Keratinocyte (primary cell): ENCODE results near the gene CHAF1A. TPM values are rescaled to one million over a fixed set of nuclear protein-coding genes. Genes with fewer than 3 reads are reported as not detected.

Source experiments
- DNase-seq: peaks from one replicate; pipeline ENCODE4 v3.0.0-alpha.2; 2011; ENCODE audit warnings: low read depth, missing footprints, low spot score
- FAIRE-seq: peaks from 2 replicates; lab custom pipeline; 2011; peaks lifted over from hg19 to GRCh38; lab: Jason Lieb, UNC
- H2AFZ ChIP-seq: 2 replicates; pipeline ENCODE4 v1.6.0; 2012; ENCODE audit warnings: low read length, control low read depth, inconsistent platforms; ENCODE audit not compliant: control insufficient read depth
- H3K27ac ChIP-seq: 2 replicates; pipeline ENCODE4 v1.5.1; 2011; ENCODE audit warnings: low read length; ENCODE audit not compliant: control insufficient read depth, insufficient read depth
- H3K27me3 ChIP-seq: 3 replicates; pipeline ENCODE4 v1.6.0; 2011; ENCODE audit warnings: low read length; ENCODE audit not compliant: control insufficient read depth, insufficient read depth; ENCODE audit errors: extremely low read depth
- H3K36me3 ChIP-seq, 2 experiments: 2 replicates in 1 of 2; 3 replicates in 1 of 2; pipeline ENCODE4 v1.5.1; 2011; ENCODE audit warnings: low read length in 2 of 2, mild to moderate bottlenecking in 1 of 2; ENCODE audit not compliant: control insufficient read depth in 2 of 2, insufficient read depth in 2 of 2; ENCODE audit errors: extremely low read depth in 1 of 2
- H3K4me1 ChIP-seq: 3 replicates; pipeline ENCODE4 v1.5.1; 2011; ENCODE audit warnings: low read length; ENCODE audit not compliant: control insufficient read depth, insufficient read depth; ENCODE audit errors: extremely low read depth
- H3K4me2 ChIP-seq: 3 replicates; pipeline ENCODE4 v1.6.0; 2011; ENCODE audit warnings: low read depth, low read length; ENCODE audit not compliant: control insufficient read depth, insufficient read depth; ENCODE audit errors: extremely low read depth
- H3K4me3 ChIP-seq, 3 experiments: fragments of 200-600 bp in 1 of 3; sonication (generic) in 1 of 3; 2 replicates in 2 of 3; 3 replicates in 1 of 3; pipeline ENCODE4 v1.5.1; 2011 to 2016; ENCODE audit warnings: low read length in 3 of 3, mild to moderate bottlenecking in 3 of 3, control low read depth in 2 of 3, inconsistent platforms in 1 of 3, low read depth in 1 of 3, mixed read lengths in 1 of 3, mixed run types in 1 of 3, moderate library complexity in 1 of 3; ENCODE audit not compliant: control insufficient read depth in 2 of 3, insufficient read depth in 2 of 3; ENCODE audit errors: extremely low read depth in 1 of 3
- H3K79me2 ChIP-seq: 2 replicates; pipeline ENCODE4 v1.6.0; 2012; ENCODE audit warnings: low read length; ENCODE audit not compliant: control insufficient read depth, insufficient read depth
- H3K9ac ChIP-seq: 3 replicates; pipeline ENCODE4 v1.6.0; 2011; ENCODE audit warnings: low read length; ENCODE audit not compliant: control insufficient read depth, insufficient read depth; ENCODE audit errors: extremely low read depth
- H3K9me1 ChIP-seq: 3 replicates; pipeline ENCODE4 v1.6.0; 2011; ENCODE audit warnings: low read length; ENCODE audit not compliant: control insufficient read depth, insufficient read depth; ENCODE audit errors: extremely low read depth
- H3K9me3 ChIP-seq: 2 replicates; pipeline ENCODE4 v1.5.1; 2012; ENCODE audit warnings: low read depth, low read length; ENCODE audit not compliant: control insufficient read depth
- H4K20me1 ChIP-seq: 3 replicates; pipeline ENCODE4 v1.6.0; 2011; ENCODE audit warnings: low read length; ENCODE audit not compliant: control insufficient read depth, insufficient read depth; ENCODE audit errors: extremely low read depth
- EZH2 ChIP-seq: IDR thresholded peaks from one replicate; pipeline ENCODE4 v1.6.1; 2012; ENCODE audit warnings: inconsistent platforms, mild to moderate bottlenecking, low read length, moderate library complexity
- dilution Hi-C: fragments of 300-500 bp; cut with MboI; formaldehyde crosslinking; loops from one replicate; pipeline ENCODE4 v1.7.0; 2020; ENCODE audit warnings: low sequenced_read_pairs; ENCODE audit not compliant: extremely low pct_ligation_motif_present
- polyA plus RNA-seq, 5 experiments: library from polyadenylated mRNA; depleted of rRNA in 3 of 5; stranded (reverse) in 3 of 5; stranded (forward) in 1 of 5; unstranded in 1 of 5; fragments of >200 nt; gene quantifications; 1 replicate in 1 of 5; 2 replicates in 3 of 5; 3 replicates in 1 of 5; pipeline versions ENCODE4 v1.2.1 to v1.2.3, GENCODE V29; 2011 to 2012; ENCODE audit warnings: missing spikeins in 2 of 5, low read depth in 1 of 5, low replicate concordance in 1 of 5
- TF ChIP-seq, protein P1 (sequence below), 3 experiments: IDR thresholded peaks in 1 of 3; conservative IDR thresholded peaks in 1 of 3; optimal IDR thresholded peaks in 1 of 3; 2 replicates in 2 of 3; 3 replicates in 1 of 3; pipeline versions ENCODE3 to v1.5.1; 2011; ENCODE audit warnings: low read length in 3 of 3, mild to moderate bottlenecking in 3 of 3, moderate library complexity in 2 of 3, control low read depth in 1 of 3, inconsistent platforms in 1 of 3; ENCODE audit not compliant: insufficient read depth in 2 of 3; ENCODE audit errors: extremely low read depth in 1 of 3

CHAF1A gene
- polyA plus RNA-seq, 1 donor (not counting 4 experiments of a cell fraction or from before 2014, with no cell fraction given): 10.6 TPM

GRCh38 chr19:4378886-4379285, 23.6 kb upstream of the CHAF1A start:
- no peaks in the 10 kb centered on the region for H3K27me3 ChIP-seq
- peak overlapping the region; percentile 33 for H3K9ac ChIP-seq
- peak overlapping the region; percentile 78 for H3K27ac ChIP-seq
- H3K4me1 ChIP-seq: peaks cover 79% of the 10 kb centered on the region
- H2AFZ ChIP-seq: no peak overlapping the region
- peaks cover 11% of the 10 kb centered on the region for H3K9me1 ChIP-seq
- no peaks in the 10 kb centered on the region for H3K9me3 ChIP-seq
- TF ChIP-seq, protein P1, sequence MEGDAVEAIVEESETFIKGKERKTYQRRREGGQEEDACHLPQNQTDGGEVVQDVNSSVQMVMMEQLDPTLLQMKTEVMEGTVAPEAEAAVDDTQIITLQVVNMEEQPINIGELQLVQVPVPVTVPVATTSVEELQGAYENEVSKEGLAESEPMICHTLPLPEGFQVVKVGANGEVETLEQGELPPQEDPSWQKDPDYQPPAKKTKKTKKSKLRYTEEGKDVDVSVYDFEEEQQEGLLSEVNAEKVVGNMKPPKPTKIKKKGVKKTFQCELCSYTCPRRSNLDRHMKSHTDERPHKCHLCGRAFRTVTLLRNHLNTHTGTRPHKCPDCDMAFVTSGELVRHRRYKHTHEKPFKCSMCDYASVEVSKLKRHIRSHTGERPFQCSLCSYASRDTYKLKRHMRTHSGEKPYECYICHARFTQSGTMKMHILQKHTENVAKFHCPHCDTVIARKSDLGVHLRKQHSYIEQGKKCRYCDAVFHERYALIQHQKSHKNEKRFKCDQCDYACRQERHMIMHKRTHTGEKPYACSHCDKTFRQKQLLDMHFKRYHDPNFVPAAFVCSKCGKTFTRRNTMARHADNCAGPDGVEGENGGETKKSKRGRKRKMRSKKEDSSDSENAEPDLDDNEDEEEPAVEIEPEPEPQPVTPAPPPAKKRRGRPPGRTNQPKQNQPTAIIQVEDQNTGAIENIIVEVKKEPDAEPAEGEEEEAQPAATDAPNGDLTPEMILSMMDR (optimal IDR thresholded peaks at IDR 0.05 in 1 of 3, IDR thresholded peaks at IDR 0.05 in 1 of 3, conservative IDR thresholded peaks at IDR 0.05 in 1 of 3; ENCODE audit: extremely low read depth in 1 of 3, insufficient read depth in 2 of 3, low read length in 3 of 3): no peak
- TF ChIP-seq EZH2: no peak
- FAIRE-seq: no peak
- peaks cover 20% of the 10 kb centered on the region for H4K20me1 ChIP-seq
- peaks cover 6 to 7% of the 10 kb centered on the region in 2 experiments for H3K36me3 ChIP-seq
- DNase-seq: no peak
- H3K4me3 ChIP-seq: peak overlapping the region in 1 of 3 experiments; percentile 24
- dilution Hi-C loops: no loop called here
- peak overlapping the region; percentile 43 for H3K4me2 ChIP-seq
- peaks cover 60% of the 10 kb centered on the region for H3K79me2 ChIP-seq

- H4K20me1 ChIP-seq: peaks cover 19% of the 10 kb centered on the region
- H3K27me3 ChIP-seq: no peaks in the 10 kb centered on the region
- H3K27ac ChIP-seq: peak overlapping the region; percentile 78
- H3K4me3 ChIP-seq: peak overlapping the region in 2 of 3 experiments; percentile 5 to 36
- peak overlapping the region; percentile 76 for H3K4me2 ChIP-seq
- H3K4me1 ChIP-seq: peaks cover 73% of the 10 kb centered on the region
- peak; percentile 82 for FAIRE-seq
- peaks cover 7 to 11% of the 10 kb centered on the region in 2 experiments for H3K36me3 ChIP-seq
- peaks cover 60% of the 10 kb centered on the region for H3K79me2 ChIP-seq
- DNase-seq: peak; percentile 92
- dilution Hi-C loops: no loop called here
- peak overlapping the region; percentile 49 for H3K9ac ChIP-seq
- TF ChIP-seq EZH2: no peak
- TF ChIP-seq, protein P1 (optimal IDR thresholded peaks at IDR 0.05 in 1 of 3, IDR thresholded peaks at IDR 0.05 in 1 of 3, conservative IDR thresholded peaks at IDR 0.05 in 1 of 3; ENCODE audit: extremely low read depth in 1 of 3, insufficient read depth in 2 of 3, low read length in 3 of 3): peak in 1 of 3 experiments; percentile 25
- H3K9me1 ChIP-seq: peaks cover 10% of the 10 kb centered on the region
- H3K9me3 ChIP-seq: no peaks in the 10 kb centered on the region
- H2AFZ ChIP-seq: no peak overlapping the region
Observed at GRCh38 chr19:4379383-4380253, 22.8 kb upstream of the CHAF1A start.
